ENCODE results near the gene CNNM4.
A peak's percentile ranks its signal among the peaks of the same experiment; 100 is the strongest.

CNNM4 gene

GRCh38 chr2:96760036-96760985 lies at the start of gene CNNM4:
TSS of gene CNNM4 (plus strand) at chr2:96760902. CDS start at chr2:96761000, 98 bp downstream.
- peak; percentile 88 for DNase-seq (ENCODE audit: low read depth)

GRCh38 chr2:96710985-96711384 lies 49.7 kb upstream of the CNNM4 start:
- no peak for DNase-seq (ENCODE audit: low read depth)

- DNase-seq (ENCODE audit: low read depth), result no peak
Observed at GRCh38 chr2:96715658-96716057, 45.0 kb upstream of the CNNM4 start.

GRCh38 chr2:96716388-96716787 lies 44.3 kb upstream of the CNNM4 start:
- no peak for DNase-seq (ENCODE audit: low read depth)

- no peak for DNase-seq (ENCODE audit: low read depth)
Observed at GRCh38 chr2:96726131-96726530, 34.6 kb upstream of the CNNM4 start.

GRCh38 chr2:96727431-96727830 lies 33.3 kb upstream of the CNNM4 start:
- DNase-seq (ENCODE audit: low read depth), result no peak

- DNase-seq (ENCODE audit: low read depth), result no peak
Observed at GRCh38 chr2:96729748-96730147, 31.0 kb upstream of the CNNM4 start.

- DNase-seq (ENCODE audit: low read depth), result no peak
Observed at GRCh38 chr2:96730212-96730611, 30.5 kb upstream of the CNNM4 start.

- no peak for DNase-seq (ENCODE audit: low read depth)
Observed at GRCh38 chr2:96733931-96734330, 26.8 kb upstream of the CNNM4 start.

- no peak for DNase-seq (ENCODE audit: low read depth)
Observed at GRCh38 chr2:96734880-96735583, 25.7 kb upstream of the CNNM4 start.

GRCh38 chr2:96737251-96737650 lies 23.5 kb upstream of the CNNM4 start:
- DNase-seq (ENCODE audit: low read depth), result no peak

GRCh38 chr2:96737831-96738230 lies 22.9 kb upstream of the CNNM4 start:
- DNase-seq (ENCODE audit: low read depth), result no peak

GRCh38 chr2:96739076-96739632 lies 21.5 kb upstream of the CNNM4 start:
- DNase-seq (ENCODE audit: low read depth), result no peak

GRCh38 chr2:96739633-96740428 lies 20.9 kb upstream of the CNNM4 start, which contains the start of gene LMAN2L:
TSS of gene LMAN2L (minus strand) at chr2:96740064. CDS start at chr2:96740040, 24 bp downstream.
- DNase-seq (ENCODE audit: low read depth), result peak; percentile 97

GRCh38 chr2:96747061-96747617 lies 13.6 kb upstream of the CNNM4 start:
- no peak for DNase-seq (ENCODE audit: low read depth)

- no peak for DNase-seq (ENCODE audit: low read depth)
Observed at GRCh38 chr2:96751800-96752199, 8.9 kb upstream of the CNNM4 start.

- DNase-seq (ENCODE audit: low read depth), result no peak
Observed at GRCh38 chr2:96753661-96754282, 6.9 kb upstream of the CNNM4 start.

GRCh38 chr2:96754317-96754716 lies 6.4 kb upstream of the CNNM4 start:
- DNase-seq (ENCODE audit: low read depth), result no peak

- DNase-seq (ENCODE audit: low read depth), result no peak
Observed at GRCh38 chr2:96756788-96757476, 3.8 kb upstream of the CNNM4 start.

GRCh38 chr2:96757477-96757860 lies 3.2 kb upstream of the CNNM4 start:
- no peak for DNase-seq (ENCODE audit: low read depth)

GRCh38 chr2:96758987-96759386 lies 1.7 kb upstream of the CNNM4 start:
- no peak for DNase-seq (ENCODE audit: low read depth)

All from stimulated activated CD4-positive, alpha-beta T cell treated with anti-CD3 and anti-CD28 coated beads, Interleukin-2, amount 100 ng/mL, for 4 hours (primary cell).